ENCODE data around the gene BLTP3B. TPM values are rescaled to one million over a fixed set of nuclear protein-coding genes. Genes with fewer than 3 reads are reported as not detected.

The BLTP3B gene
- polyA plus RNA-seq, 1 of the 3 experiments (the other 2 are of a cell fraction) = 5.8 TPM

DNA sequence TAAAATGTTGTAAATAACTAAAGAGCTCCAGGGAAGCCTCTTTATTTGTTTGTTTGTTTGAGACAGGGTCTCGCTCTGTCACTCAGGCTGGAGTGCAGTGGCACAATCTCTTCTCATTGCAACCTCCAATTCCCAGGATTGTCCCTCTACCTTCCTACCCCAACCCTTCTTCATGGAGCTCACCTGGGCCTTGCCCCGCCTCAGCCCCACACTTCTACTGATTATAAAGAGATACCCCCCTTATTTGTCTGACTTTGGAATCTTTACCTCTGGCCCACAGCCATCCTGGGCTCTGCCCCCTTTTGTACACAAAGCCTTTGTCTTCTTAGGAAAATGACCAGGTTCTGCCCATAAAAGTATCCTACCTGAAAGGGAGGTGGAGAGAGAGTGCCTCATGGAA is 9.1 kb upstream of the BLTP3B start (continued):
- no peak for TF ChIP-seq SMC3 (IDR thresholded peaks at IDR 0.05; ENCODE audit: low read depth, low read length)
- no peak for TF ChIP-seq MEF2A (IDR thresholded peaks at IDR 0.05; ENCODE audit: borderline replicate concordance, low read depth)
- no peak for TF ChIP-seq ELF1 (IDR thresholded peaks at IDR 0.05)
- TF ChIP-seq JUND (IDR thresholded peaks at IDR 0.05) = no peak
- TF ChIP-seq FOSL2 (IDR thresholded peaks at IDR 0.05; ENCODE audit: borderline replicate concordance, low read depth) = no peak
- TF ChIP-seq RAD21 (IDR thresholded peaks at IDR 0.05; ENCODE audit: low read length) = no peak
- no peak for TF ChIP-seq EZH2phosphoT487 (IDR thresholded peaks at IDR 0.05; ENCODE audit: borderline replicate concordance, low read depth)
- TF ChIP-seq, protein P1, sequence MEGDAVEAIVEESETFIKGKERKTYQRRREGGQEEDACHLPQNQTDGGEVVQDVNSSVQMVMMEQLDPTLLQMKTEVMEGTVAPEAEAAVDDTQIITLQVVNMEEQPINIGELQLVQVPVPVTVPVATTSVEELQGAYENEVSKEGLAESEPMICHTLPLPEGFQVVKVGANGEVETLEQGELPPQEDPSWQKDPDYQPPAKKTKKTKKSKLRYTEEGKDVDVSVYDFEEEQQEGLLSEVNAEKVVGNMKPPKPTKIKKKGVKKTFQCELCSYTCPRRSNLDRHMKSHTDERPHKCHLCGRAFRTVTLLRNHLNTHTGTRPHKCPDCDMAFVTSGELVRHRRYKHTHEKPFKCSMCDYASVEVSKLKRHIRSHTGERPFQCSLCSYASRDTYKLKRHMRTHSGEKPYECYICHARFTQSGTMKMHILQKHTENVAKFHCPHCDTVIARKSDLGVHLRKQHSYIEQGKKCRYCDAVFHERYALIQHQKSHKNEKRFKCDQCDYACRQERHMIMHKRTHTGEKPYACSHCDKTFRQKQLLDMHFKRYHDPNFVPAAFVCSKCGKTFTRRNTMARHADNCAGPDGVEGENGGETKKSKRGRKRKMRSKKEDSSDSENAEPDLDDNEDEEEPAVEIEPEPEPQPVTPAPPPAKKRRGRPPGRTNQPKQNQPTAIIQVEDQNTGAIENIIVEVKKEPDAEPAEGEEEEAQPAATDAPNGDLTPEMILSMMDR (IDR thresholded peaks at IDR 0.05) = no peak
- TF ChIP-seq, protein P2, sequence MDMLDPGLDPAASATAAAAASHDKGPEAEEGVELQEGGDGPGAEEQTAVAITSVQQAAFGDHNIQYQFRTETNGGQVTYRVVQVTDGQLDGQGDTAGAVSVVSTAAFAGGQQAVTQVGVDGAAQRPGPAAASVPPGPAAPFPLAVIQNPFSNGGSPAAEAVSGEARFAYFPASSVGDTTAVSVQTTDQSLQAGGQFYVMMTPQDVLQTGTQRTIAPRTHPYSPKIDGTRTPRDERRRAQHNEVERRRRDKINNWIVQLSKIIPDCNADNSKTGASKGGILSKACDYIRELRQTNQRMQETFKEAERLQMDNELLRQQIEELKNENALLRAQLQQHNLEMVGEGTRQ (IDR thresholded peaks at IDR 0.05; ENCODE audit: borderline replicate concordance, low read depth, low read length) = no peak
- no peak for TF ChIP-seq TCF12 (IDR thresholded peaks at IDR 0.05)

DNA sequence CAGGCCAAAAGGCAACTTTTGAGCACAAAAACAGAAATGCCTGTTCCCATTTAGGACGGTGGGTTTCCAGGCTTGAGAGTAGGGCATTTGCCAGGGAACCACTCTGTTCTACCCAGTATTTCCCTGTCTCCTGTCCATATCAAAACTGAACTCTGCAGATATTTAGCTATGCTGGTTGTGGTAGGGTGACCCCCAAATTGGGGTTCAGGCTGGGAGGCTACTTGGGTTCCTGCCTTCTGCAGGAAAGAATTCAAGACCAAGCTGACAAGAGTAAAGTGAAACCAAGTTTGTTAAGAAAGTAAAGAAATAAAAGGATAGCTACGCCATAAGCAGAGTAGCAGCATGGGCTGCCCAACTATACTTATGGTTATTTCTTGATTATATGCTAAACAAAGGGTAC is 3.6 kb upstream of the BLTP3B start:
- Histone ChIP-seq H3K4me2 (no peak overlapping the region), H2AFZ (ENCODE audit: low read depth) (no peak overlapping the region), H3F3A (replicated peaks; ENCODE audit: insufficient read depth) (peaks cover 10% of the 10 kb centered on the region), H3K27ac (ENCODE audit: low read depth in 2 of 2, low read length in 1 of 2) (no peak overlapping the region), H3K36me3 (replicated peaks in 1 of 2; ENCODE audit: control insufficient read depth in 1 of 2, insufficient read depth in 2 of 2, low read length in 1 of 2) (no peaks in the 10 kb centered on the region), H3K4me3 (ENCODE audit: low read depth in 2 of 2, low read length in 1 of 2) (no peak overlapping the region), H3K9ac (no peak overlapping the region), H3K9me2 (no peaks in the 10 kb centered on the region), H3K27me3 (ENCODE audit: insufficient read depth) (no peaks in the 10 kb centered on the region), H3K79me2 (ENCODE audit: insufficient read depth) (peaks cover 12% of the 10 kb centered on the region; the same call in 1 of the 2 replicates), H3K9me3 (no peaks in the 10 kb centered on the region), H3K4me1 (ENCODE audit: control insufficient read depth in 1 of 2, insufficient read depth in 2 of 2, low read depth in 1 of 2, low read length in 1 of 2) (peaks cover 2 to 3% of the 10 kb centered on the region in 2 experiments; a peak in 1 of 4 replicates), H4K20me1 (ENCODE audit: insufficient read depth) (no peaks in the 10 kb centered on the region)
- no peak for DNase-seq
- CTCF ChIA-PET = interaction anchor here (1.6 to 3.1 kb wide), 3 partner anchors 9 to 39 kb away, joined by 5 to 15 read pairs (median 6); no protein-coding TSS in a partner anchor
- TF ChIP-seq NRF1 (IDR thresholded peaks at IDR 0.05; ENCODE audit: low read depth, low read length) (no peak), FOSL2 (IDR thresholded peaks at IDR 0.05; ENCODE audit: borderline replicate concordance, low read depth) (no peak), RCOR1 (IDR thresholded peaks at IDR 0.05; ENCODE audit: low read length) (no peak), MXI1 (IDR thresholded peaks at IDR 0.05; ENCODE audit: low read depth, low read length) (no peak), RXRA (IDR thresholded peaks at IDR 0.05; ENCODE audit: borderline replicate concordance, low read depth) (no peak), SMC3 (IDR thresholded peaks at IDR 0.05; ENCODE audit: low read depth, low read length) (no peak), CHD2 (IDR thresholded peaks at IDR 0.05; ENCODE audit: low read length, partially characterized antibody) (no peak), GABPA (IDR thresholded peaks at IDR 0.05; ENCODE audit: low read depth) (no peak), RFX5 (IDR thresholded peaks at IDR 0.05; ENCODE audit: low read length) (no peak), GATA2 (CRISPR knock-in tag; IDR thresholded peaks at IDR 0.05) (no peak), TAF1 (IDR thresholded peaks at IDR 0.05; ENCODE audit: borderline replicate concordance, low read depth, low read length) (no peak), FOXJ3 (CRISPR knock-in tag; IDR thresholded peaks at IDR 0.05) (no peak), EZH2phosphoT487 (IDR thresholded peaks at IDR 0.05; ENCODE audit: borderline replicate concordance, low read depth) (no peak), SIN3A (IDR thresholded peaks at IDR 0.05; ENCODE audit: borderline replicate concordance, low read depth, low read length) (no peak), EP300 (IDR thresholded peaks at IDR 0.05; ENCODE audit: borderline replicate concordance in 1 of 2, low read depth in 1 of 2, low read length in 1 of 2) (no peak), NFIC (IDR thresholded peaks at IDR 0.05; ENCODE audit: borderline replicate concordance) (no peak)
- TF ChIP-seq, protein P3, sequence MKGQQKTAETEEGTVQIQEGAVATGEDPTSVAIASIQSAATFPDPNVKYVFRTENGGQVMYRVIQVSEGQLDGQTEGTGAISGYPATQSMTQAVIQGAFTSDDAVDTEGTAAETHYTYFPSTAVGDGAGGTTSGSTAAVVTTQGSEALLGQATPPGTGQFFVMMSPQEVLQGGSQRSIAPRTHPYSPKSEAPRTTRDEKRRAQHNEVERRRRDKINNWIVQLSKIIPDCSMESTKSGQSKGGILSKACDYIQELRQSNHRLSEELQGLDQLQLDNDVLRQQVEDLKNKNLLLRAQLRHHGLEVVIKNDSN (IDR thresholded peaks at IDR 0.05; ENCODE audit: borderline replicate concordance, low read depth) = no peak
- TF ChIP-seq, protein P1 (IDR thresholded peaks at IDR 0.05) = no peak
- TF ChIP-seq, protein P4, sequence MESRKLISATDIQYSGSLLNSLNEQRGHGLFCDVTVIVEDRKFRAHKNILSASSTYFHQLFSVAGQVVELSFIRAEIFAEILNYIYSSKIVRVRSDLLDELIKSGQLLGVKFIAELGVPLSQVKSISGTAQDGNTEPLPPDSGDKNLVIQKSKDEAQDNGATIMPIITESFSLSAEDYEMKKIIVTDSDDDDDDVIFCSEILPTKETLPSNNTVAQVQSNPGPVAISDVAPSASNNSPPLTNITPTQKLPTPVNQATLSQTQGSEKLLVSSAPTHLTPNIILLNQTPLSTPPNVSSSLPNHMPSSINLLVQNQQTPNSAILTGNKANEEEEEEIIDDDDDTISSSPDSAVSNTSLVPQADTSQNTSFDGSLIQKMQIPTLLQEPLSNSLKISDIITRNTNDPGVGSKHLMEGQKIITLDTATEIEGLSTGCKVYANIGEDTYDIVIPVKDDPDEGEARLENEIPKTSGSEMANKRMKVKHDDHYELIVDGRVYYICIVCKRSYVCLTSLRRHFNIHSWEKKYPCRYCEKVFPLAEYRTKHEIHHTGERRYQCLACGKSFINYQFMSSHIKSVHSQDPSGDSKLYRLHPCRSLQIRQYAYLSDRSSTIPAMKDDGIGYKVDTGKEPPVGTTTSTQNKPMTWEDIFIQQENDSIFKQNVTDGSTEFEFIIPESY (IDR thresholded peaks at IDR 0.05; ENCODE audit: borderline replicate concordance, low read depth) = no peak
- POLR2A ChIA-PET = no interaction called here
- WGBS (ENCODE audit: low lambda C conversion rate) = 65% methylated on average over 2 of the region's 2 CpGs

Measured in SK-N-SH (cell line).